HG03095 (cell line): ENCODE results near the gene XYLB.
"Not testable (repeated sequence)": the region's sequence is repeated elsewhere in the genome, so short reads cannot be mapped to it uniquely, and the experiment has no call there.

Source experiments
- ATAC-seq: cut with Tn5 transposase; IDR thresholded peaks from one replicate; pipeline ENCODE4 v1.9.1; 2021; ENCODE audit warnings: moderate library complexity; ENCODE audit not compliant: unreplicated experiment

The XYLB gene

DNA sequence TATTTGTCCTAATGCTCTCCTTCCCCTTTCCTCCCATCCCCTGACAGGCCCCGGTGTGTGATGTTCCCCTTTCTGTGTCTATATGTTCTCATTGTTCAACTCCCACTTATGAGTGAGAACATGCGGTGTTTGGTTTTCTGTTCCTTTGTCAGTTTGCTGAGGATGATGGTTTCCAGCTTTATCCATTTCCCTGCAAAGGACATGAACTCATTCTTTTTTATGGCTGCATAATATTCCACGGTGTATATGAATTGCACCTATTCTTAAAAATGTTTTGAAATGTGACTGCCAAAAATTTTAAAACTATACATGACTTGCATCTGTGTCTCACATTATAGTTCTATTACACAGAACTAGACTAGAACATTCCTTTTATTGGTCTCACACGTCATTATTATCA, 25.9 kb upstream of the XYLB start:
- not testable (repeated sequence) for ATAC-seq

DNA sequence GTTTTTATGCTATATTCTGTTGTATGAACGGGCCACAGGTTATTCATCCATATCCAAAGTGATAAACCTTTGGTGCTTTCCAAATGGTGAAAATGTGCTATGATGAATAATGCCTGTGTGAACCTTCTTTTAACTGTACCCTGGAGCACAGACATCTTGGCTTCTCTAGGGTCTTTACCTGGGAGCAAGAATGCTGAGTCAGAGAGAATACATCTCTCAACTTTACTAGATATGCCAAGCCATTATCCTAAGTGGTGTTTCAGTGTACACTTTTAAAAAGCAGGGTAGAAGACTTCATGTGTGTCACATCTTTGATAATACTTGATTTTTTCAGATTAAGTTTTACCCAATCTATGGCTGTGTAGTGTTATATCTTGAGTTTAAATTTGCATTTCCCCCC, 23.5 kb upstream of the XYLB start:
- ATAC-seq, result no peak

DNA sequence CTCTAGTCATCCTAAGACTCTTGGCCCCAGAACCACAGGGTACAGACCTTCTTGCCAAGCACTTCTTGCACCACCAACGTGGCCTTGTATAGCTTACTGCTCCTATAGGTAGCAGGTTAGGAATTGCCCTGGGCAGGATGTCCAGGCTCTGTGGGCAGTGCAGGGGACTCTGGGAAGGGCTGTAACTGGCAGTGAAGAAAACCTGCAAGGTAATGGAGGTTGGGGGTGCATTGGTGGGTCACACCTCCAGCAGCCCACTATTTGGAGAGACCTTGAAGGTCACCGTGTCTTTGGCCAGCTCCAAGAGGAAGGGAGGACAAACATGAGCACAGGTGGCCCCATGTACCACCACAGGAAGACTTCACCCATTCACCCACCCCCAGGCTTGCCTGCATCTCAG, 21.3 kb upstream of the XYLB start:
- no peak for ATAC-seq

DNA sequence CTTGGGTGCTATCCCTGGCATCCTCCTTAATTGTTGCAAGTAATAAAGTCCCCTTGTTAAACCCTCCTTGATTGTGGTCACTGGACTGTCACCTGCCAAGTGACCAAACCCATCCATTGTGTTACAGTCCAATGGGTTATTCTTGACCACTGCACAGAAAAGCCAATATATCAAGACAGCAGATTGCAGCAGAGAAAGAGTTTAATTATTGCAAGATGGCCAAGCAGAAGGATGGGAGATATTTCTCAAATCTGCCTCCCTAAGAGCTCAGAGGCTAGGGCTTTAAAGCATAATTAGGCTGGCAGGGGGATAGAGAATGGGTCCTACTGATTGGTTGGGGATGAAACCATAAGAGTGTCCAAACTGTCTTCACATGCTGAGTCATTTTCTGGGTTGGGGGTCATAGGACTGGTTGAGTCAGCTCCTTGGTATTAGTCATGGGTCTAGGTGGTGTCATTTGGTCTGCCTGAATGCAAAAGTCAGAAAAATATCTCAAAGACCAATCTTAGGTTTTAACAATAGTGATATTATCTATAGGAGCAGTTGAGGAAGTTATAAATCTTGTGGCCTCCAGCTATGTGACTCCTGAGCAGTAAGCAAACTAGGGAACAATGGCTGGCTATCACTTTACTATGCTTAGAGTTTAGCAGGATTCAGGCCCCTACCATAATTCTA, 19.1 kb upstream of the XYLB start:
- ATAC-seq, result no peak

DNA sequence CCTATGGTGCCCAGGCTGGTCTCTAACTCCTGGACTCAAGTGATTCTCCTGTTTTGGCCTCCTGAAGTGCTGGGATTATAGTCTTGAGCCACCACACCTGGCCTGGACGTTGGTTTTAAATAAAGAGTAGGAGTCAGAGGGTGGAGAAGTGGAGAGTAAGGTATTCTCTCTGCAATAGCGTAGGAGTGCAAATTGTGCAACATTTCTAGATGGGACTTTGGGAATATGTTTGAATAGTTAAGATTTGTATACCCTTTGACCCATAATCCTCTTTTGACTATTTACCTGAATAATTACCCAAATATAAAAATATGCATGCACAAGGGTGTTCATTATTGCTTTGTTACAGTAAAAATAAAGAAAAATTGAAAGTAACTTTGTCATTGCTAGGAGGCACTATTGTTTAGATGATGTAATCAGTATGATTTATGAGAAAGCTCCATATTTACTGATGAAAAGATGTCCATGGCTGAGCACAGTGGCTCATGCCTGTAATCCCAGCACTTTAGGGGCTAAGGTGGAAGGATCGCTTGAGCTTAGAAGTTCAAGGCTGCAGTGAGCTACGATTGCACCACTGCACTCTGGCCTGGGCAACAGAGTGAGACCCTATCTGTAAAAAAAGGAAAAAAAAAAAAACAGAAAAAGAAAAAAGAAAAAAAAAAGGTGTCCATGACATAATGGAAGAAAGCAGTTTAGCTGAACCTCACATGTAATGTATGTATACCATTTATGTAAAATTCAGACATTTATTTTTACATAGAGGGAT, 15.1 kb upstream of the XYLB start:
- ATAC-seq, result no peak

DNA sequence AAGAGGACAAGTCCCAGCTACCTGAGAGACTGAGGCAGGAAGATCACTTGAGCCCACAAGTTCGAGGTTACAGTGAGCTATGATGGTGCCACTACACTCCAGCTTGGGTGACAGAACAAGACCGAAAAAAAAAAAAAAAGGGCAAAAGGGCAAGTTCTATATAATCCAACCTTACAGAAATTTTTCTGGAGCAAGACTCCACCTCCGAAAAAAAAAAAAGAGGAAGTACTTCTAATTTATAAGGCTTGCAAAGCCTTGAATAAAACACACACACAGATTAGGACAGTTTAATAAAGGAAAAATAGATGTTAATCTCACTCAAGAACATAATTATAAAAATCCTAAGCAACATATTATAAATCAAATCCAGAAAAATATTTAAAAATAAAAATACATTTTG, 14.4 kb upstream of the XYLB start:
- ATAC-seq, result no peak

DNA sequence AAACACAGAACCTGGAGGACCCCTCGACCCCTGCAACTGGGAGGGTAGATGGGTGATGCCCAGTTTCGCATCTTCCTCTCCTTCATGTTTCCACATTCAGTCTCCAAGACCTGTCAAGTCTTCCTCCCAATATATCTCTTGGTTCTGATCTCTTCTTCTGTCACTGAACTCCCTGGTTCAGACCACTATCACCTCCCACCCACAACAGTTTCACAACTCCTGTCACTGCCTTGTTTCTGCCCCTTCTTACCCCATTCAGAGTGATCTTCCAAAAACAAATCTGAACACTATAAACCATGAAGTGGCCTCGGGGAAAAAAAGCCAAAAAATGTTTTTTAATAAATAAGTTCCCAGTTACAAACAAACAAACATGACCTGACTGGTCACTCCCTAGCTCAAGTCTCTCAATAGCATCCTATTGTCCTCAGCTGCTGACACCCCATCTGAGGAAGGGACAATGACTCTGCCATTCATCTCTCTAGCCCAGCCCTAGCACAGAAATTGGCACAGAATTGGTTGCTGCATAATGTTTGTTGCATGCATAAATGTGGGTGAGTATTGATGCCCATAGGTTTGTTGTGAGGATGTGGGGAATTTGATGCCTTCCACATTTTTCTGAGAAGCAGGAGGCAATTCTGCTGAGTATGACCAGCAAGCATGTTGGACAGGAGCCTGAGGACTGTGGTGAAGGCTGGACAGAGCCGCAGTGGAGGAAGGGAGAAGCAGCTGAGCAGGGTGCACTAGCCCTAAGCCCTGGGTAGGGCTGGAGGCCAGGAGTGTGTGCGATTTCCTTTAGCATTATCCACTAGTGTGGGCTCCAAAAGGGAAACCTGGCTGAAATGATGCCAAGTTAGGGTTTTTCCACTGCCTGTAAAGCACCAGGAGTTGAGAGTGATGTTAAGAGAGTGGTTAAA, 12.2 kb upstream of the XYLB start:
- no peak for ATAC-seq

DNA sequence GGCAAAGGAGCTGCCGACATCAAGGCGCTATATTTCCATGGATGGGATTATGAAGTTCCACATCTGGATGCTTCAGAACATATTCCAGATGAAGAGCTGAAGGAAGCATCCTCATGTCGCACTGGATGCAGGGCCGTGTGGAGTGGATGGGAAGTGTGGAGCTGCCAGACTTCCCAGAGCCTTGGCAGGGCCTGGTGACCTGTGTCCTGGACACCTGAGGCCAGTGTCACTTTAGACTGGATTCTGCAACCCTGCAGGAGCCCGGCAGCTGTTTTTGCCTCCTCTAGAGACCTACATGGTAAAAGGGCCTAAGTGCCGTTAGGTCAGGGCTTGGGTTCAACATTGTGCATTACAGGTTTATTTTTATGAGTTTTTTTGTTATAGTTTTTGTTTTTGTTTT, 11.3 kb upstream of the XYLB start:
- ATAC-seq, result no peak

DNA sequence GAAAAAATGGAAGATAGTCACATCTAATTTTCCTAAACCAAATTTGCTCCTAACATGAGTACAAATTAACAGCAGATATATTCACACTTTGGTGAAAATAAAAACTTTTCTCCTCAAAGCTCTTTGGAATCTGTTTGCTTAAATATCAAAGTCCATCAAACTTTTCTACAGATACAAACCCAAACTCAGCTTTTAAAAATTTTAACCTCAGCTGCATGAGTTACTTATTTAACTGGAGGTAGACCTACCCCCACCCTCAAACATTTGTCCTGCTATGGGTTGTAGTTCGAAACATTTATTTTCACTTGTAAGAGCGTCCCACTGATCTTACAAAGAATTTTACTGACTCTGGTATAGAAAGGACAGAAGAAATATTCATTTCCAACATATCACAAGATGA, 8.9 kb upstream of the XYLB start:
- ATAC-seq, result no peak

DNA sequence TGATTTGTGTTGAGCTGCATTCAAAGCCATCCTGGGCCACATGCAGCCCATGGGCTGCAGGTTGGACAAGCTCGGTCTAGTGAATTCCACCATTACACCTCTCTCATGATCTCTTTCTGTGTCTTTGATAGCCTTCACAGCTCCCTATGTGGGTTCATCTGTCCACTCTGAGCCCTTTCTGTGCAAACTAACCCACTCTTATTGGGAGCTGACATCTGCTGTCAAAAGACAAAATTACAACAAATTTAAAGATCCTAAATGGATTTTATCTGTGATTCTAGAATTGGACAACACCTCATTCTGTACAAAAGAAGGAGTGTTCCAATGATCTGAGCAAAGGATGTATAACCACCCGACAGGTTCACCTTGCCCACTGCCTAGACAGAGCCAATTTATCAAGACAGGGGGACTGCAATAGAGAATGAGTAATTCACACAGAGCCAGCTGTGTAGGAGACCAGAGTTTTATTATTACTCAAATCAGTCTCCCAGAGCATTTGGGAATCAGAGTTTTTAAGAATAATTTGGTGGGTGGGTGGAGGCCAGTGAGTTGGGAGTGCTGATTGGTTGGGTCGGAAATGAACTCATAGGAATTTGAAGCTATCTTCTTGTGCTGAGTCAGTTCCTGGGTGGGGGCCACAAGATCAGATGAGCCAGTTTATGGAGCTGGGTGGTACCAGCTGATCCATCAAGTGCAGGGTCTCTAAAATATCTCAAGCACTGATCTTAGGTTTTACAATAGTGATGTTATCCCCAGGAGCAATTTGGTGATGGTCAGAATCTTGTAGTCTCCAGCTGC, 2.6 kb upstream of the XYLB start:
- ATAC-seq, result no peak

DNA sequence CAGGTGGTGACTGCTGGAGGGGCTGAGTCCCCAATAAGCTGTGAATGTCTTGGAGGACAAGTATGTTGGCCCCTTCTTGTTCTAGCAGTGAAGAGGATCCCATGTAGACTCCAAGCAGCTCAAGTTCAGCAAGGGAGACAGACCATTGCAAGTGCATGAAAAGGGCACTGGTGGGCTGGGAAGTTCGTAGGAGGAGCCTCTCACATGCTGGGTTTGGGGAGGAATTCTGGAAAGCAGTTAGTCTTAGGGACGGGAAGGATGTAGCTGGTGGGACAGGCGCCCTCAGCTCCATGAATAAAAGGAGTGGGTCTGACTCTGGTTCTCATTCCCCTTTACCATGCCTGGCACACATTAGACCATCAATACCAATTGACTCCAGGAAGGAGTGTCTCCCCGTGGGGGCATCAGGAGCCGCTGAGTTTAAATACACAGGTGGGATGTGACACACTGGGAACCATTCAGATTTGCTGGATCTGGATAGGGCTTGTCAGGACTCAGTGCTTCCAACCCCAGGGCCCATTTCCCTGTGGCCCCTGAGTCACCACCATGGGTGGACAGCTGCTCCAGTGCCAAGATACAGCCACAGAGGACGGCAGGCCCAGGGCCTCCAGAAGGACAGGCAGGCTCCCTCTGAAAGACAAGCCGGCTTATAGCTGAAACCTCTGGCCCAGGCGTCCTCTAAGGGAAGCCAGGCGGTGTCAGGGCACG, 552 bp upstream of the XYLB start:
- peak; percentile 26 for ATAC-seq

DNA sequence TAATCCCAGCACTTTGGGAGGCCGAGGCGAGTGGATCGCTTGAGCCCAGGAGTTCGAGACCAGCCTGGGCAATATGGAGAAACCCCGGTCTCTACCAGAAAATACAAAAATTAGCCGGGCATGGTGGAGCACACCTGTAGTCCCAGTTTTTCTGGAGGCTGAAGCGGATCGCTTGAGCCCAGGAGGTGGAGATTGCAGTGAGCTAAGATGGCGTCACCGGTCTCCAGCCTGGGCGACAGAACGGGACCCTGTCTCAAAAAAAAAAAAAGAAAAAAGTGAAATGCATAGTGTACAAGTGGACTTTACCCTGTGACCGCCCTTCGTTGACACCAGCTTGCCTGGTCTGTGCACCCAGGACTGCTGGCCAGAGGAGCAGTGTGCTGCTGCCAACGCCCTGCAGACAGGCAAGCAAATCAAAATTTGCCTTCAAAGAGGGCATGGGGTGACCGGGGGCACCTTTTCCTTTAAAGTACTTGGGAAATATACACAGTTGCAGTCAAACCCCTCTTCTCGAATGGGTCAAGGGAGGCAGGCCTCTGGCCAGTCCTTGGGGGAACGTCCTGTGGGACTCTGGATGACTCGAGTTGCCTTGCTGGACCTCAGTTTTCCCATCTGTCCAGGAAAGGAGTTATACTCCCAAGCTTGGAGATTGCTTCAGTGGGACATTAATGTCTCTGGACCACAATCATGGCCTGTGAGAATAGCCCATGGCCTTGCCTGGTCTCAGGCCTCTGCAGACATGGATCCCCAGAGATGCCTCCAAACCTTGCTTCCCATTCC, 1.0 kb downstream of the XYLB start:
- no peak for ATAC-seq

DNA sequence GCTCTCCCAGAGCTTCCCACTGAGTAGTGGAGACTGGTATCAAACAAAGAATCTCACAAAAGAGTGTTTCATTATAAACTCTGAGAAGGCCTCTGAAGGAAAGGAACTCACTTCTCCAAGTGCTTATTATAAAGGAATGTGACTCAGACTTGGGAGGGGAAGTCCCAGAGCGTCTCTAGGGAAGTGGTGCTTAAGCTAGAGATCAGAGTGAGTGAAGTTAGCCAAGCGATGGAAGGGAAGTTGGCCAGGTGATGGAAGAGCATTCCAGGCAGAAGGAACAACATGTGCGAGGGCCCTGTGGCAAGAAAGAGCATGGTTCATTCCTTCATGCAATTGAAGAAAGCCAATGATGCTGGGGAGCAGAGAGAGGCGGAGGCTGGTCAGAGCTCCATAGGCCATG, 2.3 kb downstream of the XYLB start:
- no peak for ATAC-seq

DNA sequence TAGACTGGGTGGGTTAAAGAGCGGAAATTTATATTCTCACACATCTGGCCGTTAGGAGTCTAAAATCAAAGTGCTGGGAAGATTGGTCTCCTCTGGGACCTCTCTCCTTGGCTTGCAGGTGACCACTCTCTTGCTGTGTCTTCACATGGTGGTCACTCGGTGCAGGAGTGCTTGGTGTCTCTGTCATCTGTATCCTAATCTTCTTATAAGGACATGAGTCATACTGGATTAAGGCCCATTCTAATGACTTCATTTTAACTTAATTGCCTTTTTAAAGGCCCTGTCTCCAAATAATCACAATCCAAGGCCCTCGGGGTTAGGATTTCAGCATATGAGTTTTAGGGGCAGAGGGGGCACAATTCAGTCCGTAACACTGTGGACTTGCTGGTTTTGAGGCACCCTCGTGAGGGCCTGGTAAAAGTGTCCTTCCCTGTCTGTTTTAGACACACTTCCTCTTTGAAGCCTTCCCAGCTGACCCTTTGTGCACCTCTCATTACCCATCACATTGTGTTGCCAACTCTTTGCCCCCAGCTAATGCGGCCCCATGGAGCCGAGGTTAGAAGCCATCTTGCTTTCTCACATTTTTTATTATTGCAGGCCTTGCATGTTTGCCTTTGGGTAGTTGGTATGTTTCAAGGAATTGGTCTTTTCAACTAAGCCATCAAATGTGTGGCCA, 3.2 kb downstream of the XYLB start:
- no peak for ATAC-seq

DNA sequence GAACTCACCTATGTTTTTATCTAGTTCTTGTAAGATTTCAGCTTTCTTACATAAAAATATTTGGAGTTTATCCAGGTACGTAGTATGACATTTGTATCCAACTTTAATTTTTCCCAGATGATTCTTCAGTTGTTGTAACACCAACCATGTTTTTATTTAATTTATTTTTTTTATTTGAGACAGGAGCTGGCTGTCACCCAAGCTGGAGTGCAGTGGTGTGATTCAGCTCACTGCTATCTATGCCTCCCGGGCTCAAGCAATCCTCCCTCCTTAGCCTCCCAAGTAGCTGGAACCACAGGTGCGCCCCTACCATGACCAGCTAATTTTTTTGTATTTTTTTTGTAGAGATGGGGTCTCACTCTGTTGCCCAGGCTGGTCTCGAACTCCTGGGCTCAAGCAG, 6.6 kb downstream of the XYLB start:
- ATAC-seq, result no peak

DNA sequence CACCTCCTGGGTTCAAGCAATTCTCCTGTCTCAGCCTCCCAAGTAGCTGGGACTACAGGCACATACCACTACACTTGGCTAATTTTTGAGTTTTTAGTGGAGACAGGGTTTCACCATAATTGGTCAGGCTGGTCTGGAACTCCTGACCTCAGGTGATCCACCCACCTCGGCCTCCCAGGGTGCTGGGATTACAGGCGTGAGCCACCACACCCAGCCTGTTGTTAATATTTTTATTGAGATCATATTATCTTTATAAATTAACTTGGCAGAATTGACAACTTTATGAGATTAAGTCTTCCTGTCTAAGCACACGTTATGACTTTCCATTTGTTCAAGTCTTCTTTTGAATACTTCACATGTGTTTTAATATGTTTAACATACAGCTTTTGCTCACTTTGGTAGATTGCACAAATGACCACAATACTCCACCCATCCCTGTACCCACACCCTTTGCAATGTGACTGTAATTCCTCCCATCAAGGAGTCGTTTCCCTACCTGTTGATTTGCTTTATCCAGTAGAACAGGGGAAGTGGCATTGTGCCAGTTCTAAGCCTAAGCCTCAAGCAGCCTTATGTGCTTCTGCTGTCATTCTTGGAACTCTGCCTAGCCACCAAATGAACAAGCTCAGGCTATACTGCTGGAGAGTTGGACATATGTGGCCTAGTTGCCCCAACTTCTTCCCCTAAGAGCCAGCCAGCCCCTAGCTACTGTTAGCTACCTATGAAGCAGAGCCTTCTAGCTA, 8.2 kb downstream of the XYLB start:
- no peak for ATAC-seq

DNA sequence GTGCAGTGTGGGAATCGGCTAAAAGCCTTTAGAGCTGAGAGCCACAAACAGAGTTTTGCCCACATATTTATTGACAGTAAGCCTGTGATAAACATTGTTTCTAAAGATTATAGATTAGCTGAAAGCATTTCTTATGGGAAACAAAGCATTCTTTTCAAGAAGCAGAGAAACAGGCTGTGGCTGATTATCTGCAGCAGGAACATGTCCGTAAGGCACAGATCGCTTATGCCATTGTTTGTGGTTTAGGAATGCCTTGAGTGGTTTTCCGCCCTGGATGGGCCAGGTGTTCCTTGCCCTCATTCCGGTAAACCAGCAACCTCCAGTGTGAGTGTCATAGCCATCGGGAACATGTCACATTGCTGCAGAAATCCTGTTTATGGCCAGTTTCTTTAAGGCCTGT, 12.5 kb downstream of the XYLB start:
- ATAC-seq, result no peak

DNA sequence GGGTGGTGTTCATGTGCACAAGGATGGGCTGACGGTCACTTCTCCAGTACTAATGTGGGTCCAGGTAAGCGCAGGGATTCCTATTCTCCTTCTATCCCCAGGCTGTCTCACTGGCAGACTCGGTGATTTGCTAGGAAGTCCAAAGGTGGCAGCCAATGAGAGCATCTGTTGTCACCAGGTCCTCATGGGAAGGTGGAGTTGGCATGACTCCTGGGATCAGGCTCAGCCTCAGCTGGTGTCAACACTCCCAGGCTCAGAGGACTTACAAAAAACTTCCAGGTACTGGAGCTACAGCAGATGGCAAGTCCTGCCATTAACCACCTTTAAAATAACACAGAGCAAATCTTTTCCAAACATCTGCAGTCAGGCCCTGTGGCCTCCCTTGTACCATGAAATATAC, 13.8 kb downstream of the XYLB start:
- no peak for ATAC-seq
